Measurements from ENCODE around the gene BRD9. TPM values are rescaled to one million over a fixed set of nuclear protein-coding genes. Genes with fewer than 3 reads are reported as not detected.
A peak's percentile ranks its signal among the peaks of the same experiment; 100 is the strongest.
"Not testable (repeated sequence)": the region's sequence is repeated elsewhere in the genome, so short reads cannot be mapped to it uniquely, and the experiment has no call there.

Gene BRD9
- total RNA-seq, 2 experiments from 2014 or later, result 52.3 to 54.0 TPM

GRCh38 chr5:887947-888637 is 4.5 kb downstream of the BRD9 start:
- ChIA-PET CTCF (no interaction called here), POLR2A (no interaction called here)
- peaks cover 33% of the 10 kb centered on the region for H3K4me1 Mint-ChIP-seq
- H3K9me3 Mint-ChIP-seq, result peaks cover 2% of the 10 kb centered on the region
- H3K36me3 Mint-ChIP-seq (ENCODE audit: low read depth), result peaks cover 87% of the 10 kb centered on the region
- H3K27me3 Mint-ChIP-seq, result no peaks in the 10 kb centered on the region
- peak overlapping the region; percentile 14 for H3K27ac Mint-ChIP-seq
- no peak overlapping the region for H3K4me3 Mint-ChIP-seq
- no peak for DNase-seq

- Mint-ChIP-seq H3K36me3 (ENCODE audit: low read depth) (peaks cover 97% of the 10 kb centered on the region), H3K9me3 (peaks cover 11% of the 10 kb centered on the region), H3K4me3 (no peak overlapping the region), H3K27me3 (no peaks in the 10 kb centered on the region), H3K4me1 (peaks cover 43% of the 10 kb centered on the region), H3K27ac (no peak overlapping the region)
- ChIA-PET POLR2A (no interaction called here), CTCF (no interaction called here)
- DNase-seq, result no peak
Measured at GRCh38 chr5:886716-887325, 5.8 kb downstream of the BRD9 start.

GRCh38 chr5:886036-886435 is 6.6 kb downstream of the BRD9 start:
- peaks cover 42% of the 10 kb centered on the region for H3K4me1 Mint-ChIP-seq
- H3K9me3 Mint-ChIP-seq, result peaks cover 11% of the 10 kb centered on the region
- CTCF ChIA-PET, result no interaction called here
- POLR2A ChIA-PET, result no interaction called here
- H3K4me3 Mint-ChIP-seq, result no peak overlapping the region
- H3K27me3 Mint-ChIP-seq, result no peaks in the 10 kb centered on the region
- H3K36me3 Mint-ChIP-seq (ENCODE audit: low read depth), result peaks cover 100% of the 10 kb centered on the region
- DNase-seq, result no peak
- no peak overlapping the region for H3K27ac Mint-ChIP-seq

GRCh38 chr5:885529-885928 is 7.1 kb downstream of the BRD9 start:
- H3K4me1 Mint-ChIP-seq, result peaks cover 37% of the 10 kb centered on the region
- ChIA-PET CTCF (no interaction called here), POLR2A (no interaction called here)
- no peak overlapping the region for H3K27ac Mint-ChIP-seq
- no peak overlapping the region for H3K4me3 Mint-ChIP-seq
- no peaks in the 10 kb centered on the region for H3K27me3 Mint-ChIP-seq
- no peak for DNase-seq
- H3K9me3 Mint-ChIP-seq, result peaks cover 11% of the 10 kb centered on the region
- peaks cover 100% of the 10 kb centered on the region for H3K36me3 Mint-ChIP-seq (ENCODE audit: low read depth)

GRCh38 chr5:885127-885442 is 7.5 kb downstream of the BRD9 start:
- Mint-ChIP-seq H3K27me3 (no peaks in the 10 kb centered on the region), H3K27ac (no peak overlapping the region)
- POLR2A ChIA-PET, result interaction anchor here (0.9 kb wide), 1 partner anchor 8 kb away, joined by 3 read pairs; the partner anchor contains the start of genes BRD9 and TRIP13

GRCh38 chr5:884345-885126 is 8.1 kb downstream of the BRD9 start:
- H3K4me3 Mint-ChIP-seq, result no peak overlapping the region
- H3K36me3 Mint-ChIP-seq (ENCODE audit: low read depth), result peaks cover 92% of the 10 kb centered on the region
- no peak for DNase-seq
- H3K27me3 Mint-ChIP-seq, result no peaks in the 10 kb centered on the region
- ChIA-PET POLR2A (interaction anchor here (0.9 kb wide), 1 partner anchor 8 kb away, joined by 3 read pairs; the partner anchor contains the start of genes BRD9 and TRIP13), CTCF (no interaction called here)
- H3K27ac Mint-ChIP-seq, result no peak overlapping the region
- H3K9me3 Mint-ChIP-seq, result peaks cover 11% of the 10 kb centered on the region
- H3K4me1 Mint-ChIP-seq, result peaks cover 31% of the 10 kb centered on the region

More at GRCh38 chr5:885127-885442, 7.5 kb downstream of the BRD9 start:
- H3K4me1 Mint-ChIP-seq, result peaks cover 34% of the 10 kb centered on the region
- peaks cover 11% of the 10 kb centered on the region for H3K9me3 Mint-ChIP-seq
- CTCF ChIA-PET, result no interaction called here
- no peak for DNase-seq
- no peak overlapping the region for H3K4me3 Mint-ChIP-seq
- peaks cover 97% of the 10 kb centered on the region for H3K36me3 Mint-ChIP-seq (ENCODE audit: low read depth)

- Mint-ChIP-seq H3K27ac (no peak overlapping the region), H3K36me3 (ENCODE audit: low read depth) (peaks cover 83% of the 10 kb centered on the region), H3K9me3 (peaks cover 11% of the 10 kb centered on the region), H3K27me3 (no peaks in the 10 kb centered on the region), H3K4me3 (no peak overlapping the region), H3K4me1 (peaks cover 23% of the 10 kb centered on the region)
- DNase-seq, result no peak
- ChIA-PET CTCF (interaction anchor here (1.0 kb wide), 1 partner anchor 8 kb away, joined by 4 read pairs; no protein-coding TSS in a partner anchor), POLR2A (no interaction called here)
Measured at GRCh38 chr5:883475-884181, 9.0 kb downstream of the BRD9 start.

GRCh38 chr5:882253-883183 is 10.1 kb downstream of the BRD9 start:
- POLR2A ChIA-PET, result no interaction called here

GRCh38 chr5:881551-881935 is 11.1 kb downstream of the BRD9 start:
- Mint-ChIP-seq H3K4me3 (no peak overlapping the region), H3K27ac (peak overlapping the region; percentile 35), H3K4me1 (peaks cover 18% of the 10 kb centered on the region), H3K36me3 (ENCODE audit: low read depth) (peaks cover 77% of the 10 kb centered on the region), H3K9me3 (peaks cover 11% of the 10 kb centered on the region), H3K27me3 (no peaks in the 10 kb centered on the region)
- ChIA-PET CTCF (no interaction called here), POLR2A (no interaction called here)
- DNase-seq, result no peak

More at GRCh38 chr5:882253-883183, 10.1 kb downstream of the BRD9 start:
- peaks cover 11% of the 10 kb centered on the region for H3K9me3 Mint-ChIP-seq
- CTCF ChIA-PET, result interaction anchor here (1.0 kb wide), 1 partner anchor 9 kb away, joined by 4 read pairs; no protein-coding TSS in a partner anchor
- peak overlapping the region; percentile 61 for H3K4me3 Mint-ChIP-seq
- H3K36me3 Mint-ChIP-seq (ENCODE audit: low read depth), result peaks cover 78% of the 10 kb centered on the region
- peak overlapping the region; percentile 72 for H3K27ac Mint-ChIP-seq
- peaks cover 18% of the 10 kb centered on the region for H3K4me1 Mint-ChIP-seq
- H3K27me3 Mint-ChIP-seq, result no peaks in the 10 kb centered on the region
- DNase-seq, result no peak

GRCh38 chr5:880816-881550 is 11.6 kb downstream of the BRD9 start:
- POLR2A ChIA-PET, result no interaction called here

GRCh38 chr5:878677-879076 is 13.9 kb downstream of the BRD9 start:
- H3K4me3 Mint-ChIP-seq, H3K27me3 Mint-ChIP-seq, H3K27ac Mint-ChIP-seq, POLR2A ChIA-PET, DNase-seq, CTCF ChIA-PET: not testable (repeated sequence)
- Mint-ChIP-seq H3K9me3 (peaks cover 11% of the 10 kb centered on the region), H3K36me3 (ENCODE audit: low read depth) (peaks cover 66% of the 10 kb centered on the region), H3K4me1 (peaks cover 18% of the 10 kb centered on the region)

More at GRCh38 chr5:880816-881550, 11.6 kb downstream of the BRD9 start:
- Mint-ChIP-seq H3K4me3 (no peak overlapping the region), H3K36me3 (ENCODE audit: low read depth) (peaks cover 72% of the 10 kb centered on the region), H3K9me3 (peaks cover 11% of the 10 kb centered on the region), H3K4me1 (peaks cover 18% of the 10 kb centered on the region), H3K27me3 (no peaks in the 10 kb centered on the region), H3K27ac (peak overlapping the region; percentile 35)
- no peak for DNase-seq
- CTCF ChIA-PET, result no interaction called here

- H3K4me1 Mint-ChIP-seq, result peaks cover 18% of the 10 kb centered on the region
- POLR2A ChIA-PET, result no interaction called here
Measured at GRCh38 chr5:878125-878524, 14.5 kb downstream of the BRD9 start.

More at GRCh38 chr5:878125-878524, 14.5 kb downstream of the BRD9 start:
- DNase-seq, result no peak
- H3K27ac Mint-ChIP-seq, result no peak overlapping the region
- H3K27me3 Mint-ChIP-seq, result no peaks in the 10 kb centered on the region
- H3K9me3 Mint-ChIP-seq, result peaks cover 9% of the 10 kb centered on the region
- H3K36me3 Mint-ChIP-seq (ENCODE audit: low read depth), result peaks cover 66% of the 10 kb centered on the region
- no peak overlapping the region for H3K4me3 Mint-ChIP-seq
- CTCF ChIA-PET, result no interaction called here

Data from activated CD4-positive, alpha-beta memory T cell treated with anti-CD3 and anti-CD28 coated beads, Interleukin-2, amount 10 ng/mL, durations not matched to agents 7 days and 5 days (primary cell).